A673 (cell line): ENCODE data around the gene HOOK2.

Source experiments
- EZH2 ChIP-seq: fragments of 200-600 bp; sonication (generic); IDR thresholded peaks from 2 replicates; pipeline ENCODE4 v1.6.1; 2017; ENCODE audit warnings: borderline replicate concordance, low read depth, mild to moderate bottlenecking, mixed read lengths, antibody characterized with exemption, low read length; ENCODE audit not compliant: poor library complexity, severe bottlenecking
- TF ChIP-seq, protein P1 (sequence below): fragments of 300-800, 200-600 bp; sonication (generic); conservative IDR thresholded peaks from 2 replicates; pipeline ENCODE4 v1.5.1; 2017; ENCODE audit warnings: low read depth, mild to moderate bottlenecking, antibody characterized with exemption, low read length, moderate library complexity, mixed read lengths

DNA sequence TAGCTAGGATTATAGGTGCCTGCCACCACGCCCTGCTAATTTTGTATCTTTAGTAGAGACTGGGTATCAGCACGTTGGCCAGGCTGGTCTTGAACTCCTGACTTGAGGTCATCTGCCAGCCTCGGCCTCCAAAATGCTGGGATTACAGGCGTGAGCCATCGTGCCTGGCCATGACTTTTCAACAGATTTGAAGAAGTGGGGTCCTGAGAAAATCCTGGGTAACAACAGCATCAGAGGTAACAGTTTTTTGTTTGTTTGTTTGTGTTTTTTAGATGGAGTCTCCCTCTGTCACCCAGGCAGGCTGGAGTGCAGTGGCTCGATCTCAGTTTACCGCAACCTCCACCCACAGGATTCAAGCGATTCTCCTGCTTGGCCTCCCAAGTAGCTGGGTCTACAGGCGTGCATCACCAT lies 19.6 kb upstream of the HOOK2 start:
- TF ChIP-seq, protein P1, sequence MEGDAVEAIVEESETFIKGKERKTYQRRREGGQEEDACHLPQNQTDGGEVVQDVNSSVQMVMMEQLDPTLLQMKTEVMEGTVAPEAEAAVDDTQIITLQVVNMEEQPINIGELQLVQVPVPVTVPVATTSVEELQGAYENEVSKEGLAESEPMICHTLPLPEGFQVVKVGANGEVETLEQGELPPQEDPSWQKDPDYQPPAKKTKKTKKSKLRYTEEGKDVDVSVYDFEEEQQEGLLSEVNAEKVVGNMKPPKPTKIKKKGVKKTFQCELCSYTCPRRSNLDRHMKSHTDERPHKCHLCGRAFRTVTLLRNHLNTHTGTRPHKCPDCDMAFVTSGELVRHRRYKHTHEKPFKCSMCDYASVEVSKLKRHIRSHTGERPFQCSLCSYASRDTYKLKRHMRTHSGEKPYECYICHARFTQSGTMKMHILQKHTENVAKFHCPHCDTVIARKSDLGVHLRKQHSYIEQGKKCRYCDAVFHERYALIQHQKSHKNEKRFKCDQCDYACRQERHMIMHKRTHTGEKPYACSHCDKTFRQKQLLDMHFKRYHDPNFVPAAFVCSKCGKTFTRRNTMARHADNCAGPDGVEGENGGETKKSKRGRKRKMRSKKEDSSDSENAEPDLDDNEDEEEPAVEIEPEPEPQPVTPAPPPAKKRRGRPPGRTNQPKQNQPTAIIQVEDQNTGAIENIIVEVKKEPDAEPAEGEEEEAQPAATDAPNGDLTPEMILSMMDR, result no peak
- TF ChIP-seq EZH2, result no peak
